C4-2B (cell line): ENCODE results near the gene IFT172.

Experiments
- H3K27ac ChIP-seq: fragments of 450-650 bp; 2 replicates; pipeline ENCODE4 v1.5.1; 2017
- ZFX ChIP-seq: fragments of 450-650 bp; IDR thresholded peaks from 2 replicates; pipeline ENCODE4 v1.6.1; 2017
- TF ChIP-seq, protein P1 (sequence below): fragments of 450-650 bp; conservative IDR thresholded peaks from 2 replicates; pipeline ENCODE4 v1.5.1; 2017; ENCODE audit warnings: mild to moderate bottlenecking

IFT172 gene

DNA sequence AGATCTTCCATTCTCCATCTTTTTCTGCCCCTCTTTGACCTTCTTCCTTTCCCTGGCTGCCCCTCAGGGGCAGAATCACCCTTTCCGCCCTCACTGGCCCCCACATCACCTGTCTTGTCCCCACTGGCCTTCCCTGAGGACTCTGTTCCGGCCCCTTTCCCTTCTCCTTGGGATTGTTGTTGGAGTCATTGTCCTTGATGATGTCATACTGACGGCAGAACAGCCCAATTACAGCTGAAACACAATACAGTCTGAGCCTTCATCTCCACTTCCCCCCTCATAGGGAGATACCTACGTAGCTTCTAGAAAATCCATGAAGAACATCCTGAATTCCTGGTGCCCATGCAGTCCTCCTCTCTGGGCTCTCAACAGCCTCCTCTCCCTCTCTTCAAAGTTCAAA lies 3.0 kb upstream of the IFT172 start:
- TF ChIP-seq, protein P1, sequence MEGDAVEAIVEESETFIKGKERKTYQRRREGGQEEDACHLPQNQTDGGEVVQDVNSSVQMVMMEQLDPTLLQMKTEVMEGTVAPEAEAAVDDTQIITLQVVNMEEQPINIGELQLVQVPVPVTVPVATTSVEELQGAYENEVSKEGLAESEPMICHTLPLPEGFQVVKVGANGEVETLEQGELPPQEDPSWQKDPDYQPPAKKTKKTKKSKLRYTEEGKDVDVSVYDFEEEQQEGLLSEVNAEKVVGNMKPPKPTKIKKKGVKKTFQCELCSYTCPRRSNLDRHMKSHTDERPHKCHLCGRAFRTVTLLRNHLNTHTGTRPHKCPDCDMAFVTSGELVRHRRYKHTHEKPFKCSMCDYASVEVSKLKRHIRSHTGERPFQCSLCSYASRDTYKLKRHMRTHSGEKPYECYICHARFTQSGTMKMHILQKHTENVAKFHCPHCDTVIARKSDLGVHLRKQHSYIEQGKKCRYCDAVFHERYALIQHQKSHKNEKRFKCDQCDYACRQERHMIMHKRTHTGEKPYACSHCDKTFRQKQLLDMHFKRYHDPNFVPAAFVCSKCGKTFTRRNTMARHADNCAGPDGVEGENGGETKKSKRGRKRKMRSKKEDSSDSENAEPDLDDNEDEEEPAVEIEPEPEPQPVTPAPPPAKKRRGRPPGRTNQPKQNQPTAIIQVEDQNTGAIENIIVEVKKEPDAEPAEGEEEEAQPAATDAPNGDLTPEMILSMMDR: no peak
- no peak overlapping the region for H3K27ac ChIP-seq

- peak overlapping the region; percentile 17 for H3K27ac ChIP-seq
- TF ChIP-seq, protein P1: no peak
- TF ChIP-seq ZFX: no peak
These were observed 435 bp downstream of the IFT172 start for GRCh38 chr2:27489118-27489497.

DNA sequence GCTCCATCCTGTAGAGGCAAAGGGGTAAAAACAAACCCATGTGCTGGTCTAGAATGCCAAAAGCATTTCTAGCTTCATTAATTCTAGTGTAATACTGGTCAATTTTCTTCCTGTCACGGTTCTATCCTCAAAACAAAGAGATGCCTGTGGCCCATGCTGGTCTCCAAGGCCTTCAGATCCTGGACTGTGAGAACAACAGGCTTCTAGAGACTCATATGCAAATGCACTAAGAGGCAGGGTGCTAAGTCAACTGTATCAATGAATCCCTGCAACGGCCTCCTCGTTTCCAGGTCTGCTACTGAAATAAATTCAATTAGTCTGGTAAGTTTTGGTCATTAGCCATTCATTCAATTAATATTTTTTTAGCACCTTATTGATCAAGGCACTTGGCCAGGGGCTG lies 4.0 kb downstream of the IFT172 start:
- TF ChIP-seq, protein P1: no peak
- TF ChIP-seq ZFX: no peak
- no peak overlapping the region for H3K27ac ChIP-seq

DNA sequence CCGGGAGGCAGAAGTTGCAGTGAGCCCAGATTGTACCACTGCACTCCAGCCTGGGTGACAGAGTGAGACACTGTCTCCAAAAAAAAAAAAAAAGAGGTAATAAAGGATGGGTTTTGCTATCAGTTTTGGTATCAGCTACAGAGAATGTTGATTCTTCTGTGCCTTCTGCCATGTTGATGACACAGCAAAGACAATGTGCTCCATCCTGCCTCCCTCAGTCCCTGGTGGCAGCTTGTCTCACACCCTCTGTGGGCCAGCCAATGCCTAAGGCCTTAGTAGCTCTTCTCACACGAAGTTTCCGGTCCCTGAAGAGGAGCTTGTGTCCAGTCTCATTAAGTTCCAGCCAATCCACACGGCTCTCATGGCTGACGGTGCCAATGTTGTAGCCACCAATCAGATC lies 17.6 kb downstream of the IFT172 start:
- no peak for TF ChIP-seq ZFX
- TF ChIP-seq, protein P1: no peak
- H3K27ac ChIP-seq: no peak overlapping the region

DNA sequence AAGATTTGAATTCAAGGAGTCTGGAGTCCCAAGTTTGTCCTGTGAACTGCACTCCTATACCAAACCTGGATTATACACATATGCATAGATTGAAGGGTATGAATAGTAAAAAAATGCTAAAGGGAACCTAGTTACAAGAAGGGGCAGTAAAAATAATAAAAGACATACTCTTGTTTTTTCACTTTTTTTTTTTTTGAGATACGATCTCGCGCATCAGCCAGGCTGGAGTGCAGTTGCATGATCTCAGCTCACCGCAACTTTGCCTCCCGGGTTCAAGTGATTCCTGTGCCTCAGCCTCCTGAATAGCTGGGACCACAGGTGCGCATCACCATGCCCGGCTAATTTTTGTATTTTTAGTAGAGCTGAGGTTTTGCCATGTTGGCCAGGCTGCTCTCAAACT lies 25.1 kb downstream of the IFT172 start:
- no peak overlapping the region for H3K27ac ChIP-seq
- TF ChIP-seq ZFX: no peak
- TF ChIP-seq, protein P1: no peak

DNA sequence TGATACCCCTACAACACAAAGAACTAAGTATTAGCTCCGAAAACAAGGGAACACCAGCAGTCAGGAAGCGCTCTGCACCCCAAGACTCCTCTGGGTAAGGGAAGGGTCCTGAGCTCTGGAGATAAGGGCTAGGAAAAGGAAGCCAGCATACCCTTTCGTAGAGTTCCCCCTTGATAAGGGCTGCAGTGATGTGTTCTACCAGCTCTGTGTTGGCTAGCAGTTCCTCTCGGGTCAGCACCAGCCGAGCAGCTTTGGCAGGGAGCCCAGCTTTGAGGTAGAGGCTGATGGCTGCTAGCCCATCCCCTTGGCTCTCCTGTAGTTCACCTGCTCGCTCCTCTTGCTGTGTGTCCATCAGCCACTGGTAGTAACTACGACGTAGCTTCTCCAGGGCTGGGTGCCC lies 28.4 kb downstream of the IFT172 start:
- no peak overlapping the region for H3K27ac ChIP-seq
- TF ChIP-seq, protein P1: no peak
- TF ChIP-seq ZFX: no peak

GRCh38 chr2:27453968-27454367 lies 35.6 kb downstream of the IFT172 start:
- no peak overlapping the region for H3K27ac ChIP-seq
- no peak for TF ChIP-seq ZFX
- TF ChIP-seq, protein P1: no peak
